ENCODE measurements around the gene CRB3. TPM values are rescaled to one million over a fixed set of nuclear protein-coding genes. Genes with fewer than 3 reads are reported as not detected.

CRB3 gene, protein sequence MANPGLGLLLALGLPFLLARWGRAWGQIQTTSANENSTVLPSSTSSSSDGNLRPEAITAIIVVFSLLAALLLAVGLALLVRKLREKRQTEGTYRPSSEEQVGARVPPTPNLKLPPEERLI
- not detected in 2 replicates for total RNA-seq (ENCODE audit: low replicate concordance)

- H3K4me3 ChIP-seq (ENCODE audit: low read depth, low read length) = no peak within 1 kb of the TSS
- no peak for DNase-seq (ENCODE audit: low read depth)
- TF ChIP-seq, protein P1, sequence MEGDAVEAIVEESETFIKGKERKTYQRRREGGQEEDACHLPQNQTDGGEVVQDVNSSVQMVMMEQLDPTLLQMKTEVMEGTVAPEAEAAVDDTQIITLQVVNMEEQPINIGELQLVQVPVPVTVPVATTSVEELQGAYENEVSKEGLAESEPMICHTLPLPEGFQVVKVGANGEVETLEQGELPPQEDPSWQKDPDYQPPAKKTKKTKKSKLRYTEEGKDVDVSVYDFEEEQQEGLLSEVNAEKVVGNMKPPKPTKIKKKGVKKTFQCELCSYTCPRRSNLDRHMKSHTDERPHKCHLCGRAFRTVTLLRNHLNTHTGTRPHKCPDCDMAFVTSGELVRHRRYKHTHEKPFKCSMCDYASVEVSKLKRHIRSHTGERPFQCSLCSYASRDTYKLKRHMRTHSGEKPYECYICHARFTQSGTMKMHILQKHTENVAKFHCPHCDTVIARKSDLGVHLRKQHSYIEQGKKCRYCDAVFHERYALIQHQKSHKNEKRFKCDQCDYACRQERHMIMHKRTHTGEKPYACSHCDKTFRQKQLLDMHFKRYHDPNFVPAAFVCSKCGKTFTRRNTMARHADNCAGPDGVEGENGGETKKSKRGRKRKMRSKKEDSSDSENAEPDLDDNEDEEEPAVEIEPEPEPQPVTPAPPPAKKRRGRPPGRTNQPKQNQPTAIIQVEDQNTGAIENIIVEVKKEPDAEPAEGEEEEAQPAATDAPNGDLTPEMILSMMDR (IDR thresholded peaks at IDR 0.05; ENCODE audit: insufficient read depth, low read length) = no peak
Measured at GRCh38 chr19:6464070-6464873, at the start of gene CRB3. Gene CRB3, plus strand, starts transcription at chr19:6464271. Its CDS starts 431 bp downstream, at chr19:6464702.

GRCh38 chr19:6414793-6415590 lies 49.1 kb upstream of the CRB3 start:
- no peak overlapping the region for H3K4me3 ChIP-seq (ENCODE audit: low read depth, low read length)
- DNase-seq (ENCODE audit: low read depth) = no peak
- TF ChIP-seq, protein P1 (IDR thresholded peaks at IDR 0.05; ENCODE audit: insufficient read depth, low read length) = no peak

DNA sequence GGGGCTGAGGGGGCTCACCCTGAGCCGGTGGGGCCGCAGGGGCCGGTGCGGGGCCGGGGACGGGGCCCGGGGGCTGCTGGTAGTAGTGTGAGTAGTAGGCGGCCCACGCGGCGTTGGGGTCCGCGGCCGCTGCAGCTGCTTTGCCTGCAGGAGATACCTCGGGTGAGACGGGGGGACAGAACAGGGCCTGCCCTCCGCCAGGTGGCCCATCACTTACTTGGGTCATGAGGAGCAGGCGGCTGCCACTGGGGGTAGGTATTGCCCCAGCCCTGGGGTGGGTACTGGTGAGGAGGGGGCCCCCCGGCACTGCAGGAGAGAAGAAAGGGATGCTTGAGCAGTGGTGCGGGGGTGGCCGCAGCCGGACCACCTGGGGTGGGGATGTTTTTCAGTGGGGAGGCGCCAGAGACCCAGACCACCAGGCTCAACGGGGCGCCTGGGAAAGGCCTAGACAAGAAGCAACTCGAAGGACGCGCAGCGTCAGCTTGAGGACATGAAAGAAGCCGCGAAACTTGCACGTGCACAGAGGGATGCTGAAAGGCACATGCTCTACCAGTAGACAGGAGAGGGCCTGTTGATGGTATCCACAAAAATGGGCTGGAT lies 48.4 kb upstream of the CRB3 start:
- no peak for DNase-seq (ENCODE audit: low read depth)
- no peak overlapping the region for H3K4me3 ChIP-seq (ENCODE audit: low read depth, low read length)
- TF ChIP-seq, protein P1 (IDR thresholded peaks at IDR 0.05; ENCODE audit: insufficient read depth, low read length) = no peak

- no peak overlapping the region for H3K4me3 ChIP-seq (ENCODE audit: low read depth, low read length)
- no peak for DNase-seq (ENCODE audit: low read depth)
- TF ChIP-seq, protein P1 (IDR thresholded peaks at IDR 0.05; ENCODE audit: insufficient read depth, low read length) = no peak
Measured at GRCh38 chr19:6416658-6417405, 47.2 kb upstream of the CRB3 start.

DNA sequence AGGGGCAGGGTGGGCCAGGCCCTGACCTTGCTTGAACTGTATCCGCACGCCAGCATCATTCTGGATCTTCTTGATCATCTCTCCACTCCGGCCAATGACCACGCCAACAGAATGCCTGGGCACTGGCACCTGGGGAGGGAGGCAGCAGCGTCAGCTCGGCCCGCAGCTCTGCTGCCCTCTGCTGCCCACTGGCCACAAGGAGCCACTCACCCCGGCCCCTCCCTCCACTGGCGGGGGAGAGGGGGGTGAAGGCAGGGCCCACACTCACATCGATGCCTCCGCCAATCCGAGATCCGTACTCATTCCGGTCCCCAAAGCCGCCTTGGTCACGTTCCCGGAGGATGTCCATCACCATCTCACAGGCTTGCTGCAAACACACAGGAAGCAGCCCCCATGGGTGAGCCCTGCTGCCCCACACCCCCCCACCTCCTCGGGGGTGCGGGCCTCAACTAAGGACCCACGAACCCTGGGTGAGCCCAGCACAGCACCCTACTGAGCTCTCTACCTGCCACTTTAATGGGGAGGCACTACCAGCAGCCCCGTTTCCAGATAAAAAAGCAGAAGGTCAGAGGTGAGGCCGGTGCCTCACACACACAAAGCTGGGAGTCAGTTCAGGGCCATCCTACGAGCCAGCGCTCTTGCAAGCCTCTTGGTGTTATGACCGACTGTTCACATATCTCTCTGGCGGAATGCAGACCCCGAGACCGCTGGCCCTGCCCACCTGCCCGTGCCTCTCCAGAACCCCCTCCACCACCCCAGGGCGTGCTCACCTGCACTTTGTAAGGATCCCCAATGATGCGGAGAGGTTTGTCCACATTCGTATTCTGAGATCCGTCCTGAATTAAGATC lies 46.1 kb upstream of the CRB3 start:
- DNase-seq (ENCODE audit: low read depth) = no peak
- TF ChIP-seq, protein P1 (IDR thresholded peaks at IDR 0.05; ENCODE audit: insufficient read depth, low read length) = peak; percentile 59
- no peak overlapping the region for H3K4me3 ChIP-seq (ENCODE audit: low read depth, low read length)
